ENCODE results near the gene ZSWIM8.

ZSWIM8 gene

GRCh38 chr10:73848821-73849489 is 63.5 kb downstream of the ZSWIM8 start:
- peak; percentile 94 for DNase-seq

- DNase-seq: no peak
Observed at GRCh38 chr10:73850211-73850610, 64.8 kb downstream of the ZSWIM8 start.

GRCh38 chr10:73850863-73851461 is 65.6 kb downstream of the ZSWIM8 start:
- no peak for DNase-seq

Data from activated CD4-positive, alpha-beta T cell treated with anti-CD3 and anti-CD28 coated beads, Interleukin-10, Interleukin-2, amounts not matched to agents 100 ng/mL and 50 ng/mL, durations not matched to agents 16 hours and 8 hours (primary cell).